ENCODE results near the gene ATP2C1. TPM values are rescaled to one million over a fixed set of nuclear protein-coding genes. Genes with fewer than 3 reads are reported as not detected.

The ATP2C1 gene
- total RNA-seq, 6 experiments from 2014 or later = 101 to 124 (median 112) TPM

DNA sequence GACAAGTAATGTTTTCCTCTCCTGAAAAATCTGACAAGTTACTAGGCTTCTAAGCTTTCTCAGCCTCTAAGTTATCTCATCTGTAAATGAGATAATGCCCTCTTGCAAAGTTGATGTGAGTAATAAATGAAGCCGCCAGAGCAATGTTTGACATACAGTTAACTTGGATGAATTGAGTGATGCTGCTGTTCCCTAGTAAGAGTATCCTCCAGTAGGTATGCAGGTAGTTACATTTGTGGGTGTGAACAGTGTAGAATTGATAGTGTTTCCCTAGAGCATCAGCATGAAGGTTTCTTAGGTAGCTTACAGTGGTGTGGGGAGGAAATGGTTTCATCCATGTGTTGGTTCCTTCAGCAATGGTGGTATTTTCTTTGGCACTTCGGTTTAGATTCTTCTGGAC is 3.4 kb downstream of the ATP2C1 start:
- no peak for TF ChIP-seq CTCF (IDR thresholded peaks at IDR 0.05)
- H3K27ac Mint-ChIP-seq = no peak overlapping the region
- H3K36me3 Mint-ChIP-seq (ENCODE audit: low read depth) = peaks cover 5% of the 10 kb centered on the region; the same call in 1 of the 2 replicates
- peaks cover 74% of the 10 kb centered on the region for H3K4me1 Mint-ChIP-seq (ENCODE audit: low read depth)
- H3K27me3 Mint-ChIP-seq (ENCODE audit: insufficient read depth) = peaks cover 4% of the 10 kb centered on the region
- no peak for DNase-seq
- no peaks in the 10 kb centered on the region for H3K9me3 Mint-ChIP-seq
- peak overlapping the region; percentile 58 for H3K4me3 Mint-ChIP-seq

DNA sequence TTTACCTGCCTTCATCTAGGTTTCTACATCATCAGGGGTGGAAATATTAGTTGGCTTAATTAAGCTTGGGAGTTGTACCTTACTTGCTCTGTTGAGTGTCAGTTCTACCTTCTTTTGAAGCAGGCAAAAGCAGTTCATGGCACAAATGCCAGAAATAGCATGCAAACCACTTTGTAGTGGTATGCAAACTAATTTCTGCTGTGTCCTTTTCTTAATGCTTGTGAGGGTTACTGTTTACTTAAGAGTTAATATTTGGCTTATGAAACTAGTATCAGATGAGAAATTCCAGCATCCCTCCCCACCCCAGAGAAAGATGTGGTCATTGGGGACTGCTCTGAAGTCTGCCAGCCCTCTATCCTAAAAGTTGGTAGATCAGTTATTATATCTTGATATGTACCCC is 7.1 kb downstream of the ATP2C1 start:
- H3K4me3 Mint-ChIP-seq = no peak overlapping the region
- no peaks in the 10 kb centered on the region for H3K9me3 Mint-ChIP-seq
- TF ChIP-seq CTCF (IDR thresholded peaks at IDR 0.05) = no peak
- no peak for DNase-seq
- peaks cover 86% of the 10 kb centered on the region for H3K4me1 Mint-ChIP-seq (ENCODE audit: low read depth)
- no peaks in the 10 kb centered on the region; the same call in 1 of the 2 replicates for H3K36me3 Mint-ChIP-seq (ENCODE audit: low read depth)
- H3K27ac Mint-ChIP-seq = peak overlapping the region; percentile 32
- H3K27me3 Mint-ChIP-seq (ENCODE audit: insufficient read depth) = no peaks in the 10 kb centered on the region

DNA sequence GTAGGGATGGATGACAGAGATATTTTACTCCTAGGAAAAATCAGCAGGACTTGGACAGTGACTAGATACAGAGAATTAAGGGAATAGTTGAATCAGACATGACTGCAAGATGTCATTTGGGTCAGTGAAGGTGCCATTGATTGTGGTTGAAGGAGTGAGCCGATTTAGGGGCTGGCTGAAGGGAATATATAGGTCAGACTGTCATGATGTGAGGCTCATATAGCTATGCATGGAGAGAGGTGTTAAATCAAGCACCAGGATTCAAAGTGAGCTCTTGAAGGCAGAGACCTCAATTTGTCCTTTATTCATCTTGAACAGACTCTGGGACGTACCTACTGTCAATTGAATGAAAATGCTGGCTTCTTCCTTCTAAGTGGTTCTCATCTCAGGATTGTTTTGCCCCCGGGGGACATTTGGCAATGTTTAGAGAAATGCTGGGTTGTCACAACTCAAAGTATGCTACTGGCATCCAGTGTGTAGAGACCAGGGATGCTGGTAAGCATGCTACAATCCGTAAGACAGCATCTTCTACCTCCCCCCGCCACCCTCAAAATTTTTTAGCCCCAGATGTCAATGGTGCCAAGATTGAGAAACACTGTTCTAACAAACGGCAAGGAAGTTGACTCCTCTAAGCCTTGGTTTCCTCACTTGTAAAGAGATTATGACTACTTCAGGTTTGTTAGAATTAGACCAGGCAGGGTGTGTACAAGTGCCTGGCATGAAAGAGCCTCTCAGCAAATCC is 7.8 kb downstream of the ATP2C1 start:
- H3K36me3 Mint-ChIP-seq (ENCODE audit: low read depth) = no peaks in the 10 kb centered on the region; the same call in 1 of the 2 replicates
- DNase-seq = no peak
- peak overlapping the region; percentile 32 for H3K27ac Mint-ChIP-seq
- no peak overlapping the region for H3K4me3 Mint-ChIP-seq
- TF ChIP-seq CTCF (IDR thresholded peaks at IDR 0.05) = no peak
- H3K9me3 Mint-ChIP-seq = no peaks in the 10 kb centered on the region
- H3K27me3 Mint-ChIP-seq (ENCODE audit: insufficient read depth) = no peaks in the 10 kb centered on the region
- peaks cover 86% of the 10 kb centered on the region for H3K4me1 Mint-ChIP-seq (ENCODE audit: low read depth)

DNA sequence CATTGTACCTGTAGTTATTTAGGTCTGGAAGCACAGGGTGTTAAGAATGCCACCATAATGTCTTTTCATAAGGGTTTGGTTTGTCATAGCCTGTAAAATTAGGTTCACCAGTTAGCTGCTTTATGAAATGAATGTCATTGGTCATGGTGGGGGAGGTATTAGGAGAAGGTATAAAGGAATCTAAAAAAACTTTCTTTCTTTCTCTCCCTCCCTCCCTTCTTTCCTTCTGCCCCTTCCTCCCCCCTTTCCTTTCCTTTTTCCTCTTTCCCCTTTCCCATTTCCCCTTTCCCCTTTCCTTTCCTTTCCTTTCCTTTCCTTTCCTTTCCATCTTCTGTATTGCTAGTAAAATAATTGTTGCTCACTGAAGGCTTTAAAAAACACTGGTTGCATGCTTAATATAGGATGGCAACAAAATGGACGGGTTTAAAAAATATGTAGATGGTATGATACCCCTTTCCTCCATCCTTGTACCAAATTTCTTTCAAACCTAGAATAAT is 9.6 kb downstream of the ATP2C1 start:
- no peaks in the 10 kb centered on the region for H3K36me3 Mint-ChIP-seq (ENCODE audit: low read depth)
- peaks cover 86% of the 10 kb centered on the region for H3K4me1 Mint-ChIP-seq (ENCODE audit: low read depth)
- no peak for TF ChIP-seq CTCF (IDR thresholded peaks at IDR 0.05)
- DNase-seq = no peak
- H3K27me3 Mint-ChIP-seq (ENCODE audit: insufficient read depth) = no peaks in the 10 kb centered on the region
- H3K9me3 Mint-ChIP-seq = no peaks in the 10 kb centered on the region
- H3K27ac Mint-ChIP-seq = no peak overlapping the region
- H3K4me3 Mint-ChIP-seq = no peak overlapping the region

DNA sequence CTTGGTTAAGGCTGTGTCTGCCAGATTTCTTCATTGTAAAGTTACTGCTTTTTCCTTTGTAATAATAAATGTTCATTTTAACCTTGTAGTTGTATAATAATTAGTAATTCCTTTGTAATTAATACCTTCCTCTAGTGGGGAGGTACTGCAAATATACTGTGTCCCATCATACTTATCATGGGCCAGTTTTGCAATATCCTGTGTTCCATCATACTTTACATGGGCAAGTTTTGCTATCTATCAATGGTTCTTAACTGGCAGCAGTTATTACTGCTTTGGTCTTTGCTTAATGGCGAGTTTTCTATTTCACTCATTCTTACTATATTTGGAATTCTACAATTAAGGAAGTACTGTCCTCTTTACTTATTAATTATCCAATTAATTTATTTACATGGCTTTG is 10.6 kb downstream of the ATP2C1 start:
- H3K27ac Mint-ChIP-seq = no peak overlapping the region
- no peaks in the 10 kb centered on the region for H3K27me3 Mint-ChIP-seq (ENCODE audit: insufficient read depth)
- H3K4me3 Mint-ChIP-seq = no peak overlapping the region
- H3K36me3 Mint-ChIP-seq (ENCODE audit: low read depth) = no peaks in the 10 kb centered on the region
- peaks cover 85% of the 10 kb centered on the region for H3K4me1 Mint-ChIP-seq (ENCODE audit: low read depth)
- TF ChIP-seq CTCF (IDR thresholded peaks at IDR 0.05) = no peak
- H3K9me3 Mint-ChIP-seq = no peaks in the 10 kb centered on the region
- no peak for DNase-seq
